ENCODE measurements around the gene GAMT.

The GAMT gene

GRCh38 chr19:1401138-1401888, at the start of gene GAMT:
GAMT (minus strand) TSS chr19:1401542; CDS start chr19:1401476, 66 bp downstream.
- Histone ChIP-seq H3K27ac (ENCODE audit: low read depth, low read length) (no peak within 1 kb of the TSS), H3K9ac (ENCODE audit: low read length) (no peak within 1 kb of the TSS), H3K4me3 (ENCODE audit: low read length) (peak within 1 kb of the TSS; percentile 67), H3K36me3 (ENCODE audit: control insufficient read depth, insufficient read depth, low read length) (no peaks in the 10 kb centered on the region), H3K4me1 (ENCODE audit: control insufficient read depth, insufficient read depth, low read length) (peaks cover 2% of the 10 kb centered on the region), H3K27me3 (ENCODE audit: control insufficient read depth, insufficient read depth, low read length) (peaks cover 15% of the 10 kb centered on the region)

GRCh38 chr19:1449467-1450442, 48.4 kb upstream of the GAMT start, which contains the start of gene APC2:
APC2 (plus strand) TSS chr19:1450121; CDS start chr19:1453002, 2,881 bp downstream.
- peaks cover 61% of the 10 kb centered on the region for H3K27me3 ChIP-seq (ENCODE audit: control insufficient read depth, insufficient read depth, low read length)
- no peaks in the 10 kb centered on the region for H3K36me3 ChIP-seq (ENCODE audit: control insufficient read depth, insufficient read depth, low read length)
- H3K27ac ChIP-seq (ENCODE audit: low read depth, low read length): no peak within 1 kb of the TSS
- H3K9ac ChIP-seq (ENCODE audit: low read length): no peak within 1 kb of the TSS
- H3K4me3 ChIP-seq (ENCODE audit: low read length): no peak within 1 kb of the TSS
- H3K4me1 ChIP-seq (ENCODE audit: control insufficient read depth, insufficient read depth, low read length): peaks cover 3% of the 10 kb centered on the region

GRCh38 chr19:1447944-1448343, 46.6 kb upstream of the GAMT start:
- no peak overlapping the region for H3K4me3 ChIP-seq (ENCODE audit: low read length)
- no peak overlapping the region for H3K27ac ChIP-seq (ENCODE audit: low read depth, low read length)
- H3K9ac ChIP-seq (ENCODE audit: low read length): no peak overlapping the region
- H3K4me1 ChIP-seq (ENCODE audit: control insufficient read depth, insufficient read depth, low read length): peaks cover 3% of the 10 kb centered on the region
- no peaks in the 10 kb centered on the region for H3K36me3 ChIP-seq (ENCODE audit: control insufficient read depth, insufficient read depth, low read length)
- peaks cover 49% of the 10 kb centered on the region for H3K27me3 ChIP-seq (ENCODE audit: control insufficient read depth, insufficient read depth, low read length)

- peaks cover 2% of the 10 kb centered on the region for H3K36me3 ChIP-seq (ENCODE audit: control insufficient read depth, insufficient read depth, low read length)
- peaks cover 3% of the 10 kb centered on the region for H3K4me1 ChIP-seq (ENCODE audit: control insufficient read depth, insufficient read depth, low read length)
- H3K27me3 ChIP-seq (ENCODE audit: control insufficient read depth, insufficient read depth, low read length): peaks cover 45% of the 10 kb centered on the region
- H3K4me3 ChIP-seq (ENCODE audit: low read length): no peak overlapping the region
- H3K9ac ChIP-seq (ENCODE audit: low read length): no peak overlapping the region
- no peak overlapping the region for H3K27ac ChIP-seq (ENCODE audit: low read depth, low read length)
Measured at GRCh38 chr19:1447504-1447903, 46.2 kb upstream of the GAMT start.

GRCh38 chr19:1446713-1447481, 45.6 kb upstream of the GAMT start:
- Histone ChIP-seq H3K27me3 (ENCODE audit: control insufficient read depth, insufficient read depth, low read length) (peaks cover 40% of the 10 kb centered on the region), H3K4me1 (ENCODE audit: control insufficient read depth, insufficient read depth, low read length) (peaks cover 3% of the 10 kb centered on the region), H3K4me3 (ENCODE audit: low read length) (peak overlapping the region; percentile 21), H3K9ac (ENCODE audit: low read length) (no peak overlapping the region), H3K36me3 (ENCODE audit: control insufficient read depth, insufficient read depth, low read length) (peaks cover 2% of the 10 kb centered on the region), H3K27ac (ENCODE audit: low read depth, low read length) (no peak overlapping the region)

- no peak overlapping the region for H3K9ac ChIP-seq (ENCODE audit: low read length)
- peaks cover 39% of the 10 kb centered on the region for H3K27me3 ChIP-seq (ENCODE audit: control insufficient read depth, insufficient read depth, low read length)
- H3K4me3 ChIP-seq (ENCODE audit: low read length): no peak overlapping the region
Measured at GRCh38 chr19:1445932-1446712, 44.8 kb upstream of the GAMT start.

GRCh38 chr19:1445185-1445931, 44.0 kb upstream of the GAMT start:
- no peak overlapping the region for H3K9ac ChIP-seq (ENCODE audit: low read length)
- no peak overlapping the region for H3K27ac ChIP-seq (ENCODE audit: low read depth, low read length)
- H3K27me3 ChIP-seq (ENCODE audit: control insufficient read depth, insufficient read depth, low read length): peaks cover 31% of the 10 kb centered on the region
- H3K36me3 ChIP-seq (ENCODE audit: control insufficient read depth, insufficient read depth, low read length): peaks cover 10% of the 10 kb centered on the region
- peaks cover 3% of the 10 kb centered on the region for H3K4me1 ChIP-seq (ENCODE audit: control insufficient read depth, insufficient read depth, low read length)
- H3K4me3 ChIP-seq (ENCODE audit: low read length): peak overlapping the region; percentile 62

More at GRCh38 chr19:1445932-1446712, 44.8 kb upstream of the GAMT start:
- Histone ChIP-seq H3K27ac (ENCODE audit: low read depth, low read length) (no peak overlapping the region), H3K4me1 (ENCODE audit: control insufficient read depth, insufficient read depth, low read length) (peaks cover 3% of the 10 kb centered on the region), H3K36me3 (ENCODE audit: control insufficient read depth, insufficient read depth, low read length) (peaks cover 2% of the 10 kb centered on the region)

GRCh38 chr19:1441677-1442438, 40.5 kb upstream of the GAMT start:
- Histone ChIP-seq H3K4me3 (ENCODE audit: low read length) (no peak overlapping the region), H3K9ac (ENCODE audit: low read length) (no peak overlapping the region), H3K4me1 (ENCODE audit: control insufficient read depth, insufficient read depth, low read length) (peaks cover 8% of the 10 kb centered on the region), H3K27ac (ENCODE audit: low read depth, low read length) (no peak overlapping the region), H3K27me3 (ENCODE audit: control insufficient read depth, insufficient read depth, low read length) (peaks cover 2% of the 10 kb centered on the region), H3K36me3 (ENCODE audit: control insufficient read depth, insufficient read depth, low read length) (peaks cover 12% of the 10 kb centered on the region)

DNA sequence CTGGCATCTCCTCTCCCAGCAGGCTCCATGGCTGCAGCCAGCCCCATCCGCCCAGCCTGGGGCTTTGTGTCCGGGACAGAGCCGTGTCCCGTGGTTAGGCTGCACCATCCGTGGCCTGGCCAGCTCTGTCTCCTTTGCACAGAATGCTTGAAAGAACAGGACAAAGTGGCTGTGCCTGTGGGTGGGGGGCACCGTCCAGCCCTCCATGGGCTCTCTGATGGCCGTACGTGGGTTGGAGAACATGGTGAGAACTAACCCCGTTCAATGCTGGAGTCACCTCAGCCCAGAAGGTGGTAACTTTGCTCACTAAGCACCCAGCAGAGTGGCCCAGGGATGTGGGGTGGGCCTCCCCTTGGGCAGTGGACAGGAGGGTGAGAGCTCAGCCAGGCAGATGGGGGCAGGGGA, 39.7 kb upstream of the GAMT start:
- Histone ChIP-seq H3K27me3 (ENCODE audit: control insufficient read depth, insufficient read depth, low read length) (no peaks in the 10 kb centered on the region), H3K4me3 (ENCODE audit: low read length) (no peak overlapping the region), H3K4me1 (ENCODE audit: control insufficient read depth, insufficient read depth, low read length) (peaks cover 8% of the 10 kb centered on the region), H3K36me3 (ENCODE audit: control insufficient read depth, insufficient read depth, low read length) (peaks cover 12% of the 10 kb centered on the region), H3K9ac (ENCODE audit: low read length) (no peak overlapping the region), H3K27ac (ENCODE audit: low read depth, low read length) (no peak overlapping the region)

GRCh38 chr19:1440418-1440801, 39.1 kb upstream of the GAMT start:
- H3K4me1 ChIP-seq (ENCODE audit: control insufficient read depth, insufficient read depth, low read length): peaks cover 7% of the 10 kb centered on the region
- peaks cover 12% of the 10 kb centered on the region for H3K36me3 ChIP-seq (ENCODE audit: control insufficient read depth, insufficient read depth, low read length)
- no peaks in the 10 kb centered on the region for H3K27me3 ChIP-seq (ENCODE audit: control insufficient read depth, insufficient read depth, low read length)
- H3K4me3 ChIP-seq (ENCODE audit: low read length): no peak overlapping the region
- H3K27ac ChIP-seq (ENCODE audit: low read depth, low read length): no peak overlapping the region
- no peak overlapping the region for H3K9ac ChIP-seq (ENCODE audit: low read length)
